ENCODE measurements around the gene XPA. TPM values are rescaled to one million over a fixed set of nuclear protein-coding genes. Genes with fewer than 3 reads are reported as not detected.

Gene XPA
- polyA plus RNA-seq, 1 experiment: 1.4 TPM

DNA sequence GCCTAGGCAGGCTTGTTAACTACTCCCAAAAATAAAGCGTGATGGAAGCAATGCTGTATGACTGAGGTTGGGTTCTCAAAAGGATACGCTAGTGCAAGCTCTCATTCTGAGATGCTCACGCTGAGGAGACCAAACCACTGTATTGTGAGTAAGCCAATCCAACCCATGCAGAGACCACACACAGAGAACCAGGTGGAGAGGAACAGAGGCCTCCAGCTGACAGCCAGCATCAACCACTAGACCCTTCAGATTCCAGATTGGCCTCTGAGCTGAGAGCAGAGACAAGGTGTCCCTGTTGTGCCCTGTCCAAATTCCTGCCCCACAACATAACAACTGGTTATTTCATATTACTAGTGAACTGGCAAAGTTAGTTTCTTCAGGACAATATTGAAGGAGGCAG, 68.5 kb downstream of the XPA start:
- no peak for DNase-seq (ENCODE audit: low read depth)
- Histone ChIP-seq H3K4me3 (ENCODE audit: low read depth, low read length) (no peak overlapping the region), H3K36me3 (ENCODE audit: control insufficient read depth, insufficient read depth, low read length) (no peaks in the 10 kb centered on the region), H3K27me3 (ENCODE audit: control insufficient read depth, insufficient read depth, low read length) (no peaks in the 10 kb centered on the region)
- POLR2A ChIA-PET: no interaction called here
- CTCF ChIA-PET: interaction anchor here (1.2 to 8.0 kb wide), 4 partner anchors 13 to 217 kb away, joined by 3 to 37 read pairs (median 6); partner anchors contain the start of gene TDRD7
- TF ChIP-seq, protein P1, sequence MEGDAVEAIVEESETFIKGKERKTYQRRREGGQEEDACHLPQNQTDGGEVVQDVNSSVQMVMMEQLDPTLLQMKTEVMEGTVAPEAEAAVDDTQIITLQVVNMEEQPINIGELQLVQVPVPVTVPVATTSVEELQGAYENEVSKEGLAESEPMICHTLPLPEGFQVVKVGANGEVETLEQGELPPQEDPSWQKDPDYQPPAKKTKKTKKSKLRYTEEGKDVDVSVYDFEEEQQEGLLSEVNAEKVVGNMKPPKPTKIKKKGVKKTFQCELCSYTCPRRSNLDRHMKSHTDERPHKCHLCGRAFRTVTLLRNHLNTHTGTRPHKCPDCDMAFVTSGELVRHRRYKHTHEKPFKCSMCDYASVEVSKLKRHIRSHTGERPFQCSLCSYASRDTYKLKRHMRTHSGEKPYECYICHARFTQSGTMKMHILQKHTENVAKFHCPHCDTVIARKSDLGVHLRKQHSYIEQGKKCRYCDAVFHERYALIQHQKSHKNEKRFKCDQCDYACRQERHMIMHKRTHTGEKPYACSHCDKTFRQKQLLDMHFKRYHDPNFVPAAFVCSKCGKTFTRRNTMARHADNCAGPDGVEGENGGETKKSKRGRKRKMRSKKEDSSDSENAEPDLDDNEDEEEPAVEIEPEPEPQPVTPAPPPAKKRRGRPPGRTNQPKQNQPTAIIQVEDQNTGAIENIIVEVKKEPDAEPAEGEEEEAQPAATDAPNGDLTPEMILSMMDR (IDR thresholded peaks at IDR 0.05; ENCODE audit: insufficient read depth, low read depth, low read length): no peak

DNA sequence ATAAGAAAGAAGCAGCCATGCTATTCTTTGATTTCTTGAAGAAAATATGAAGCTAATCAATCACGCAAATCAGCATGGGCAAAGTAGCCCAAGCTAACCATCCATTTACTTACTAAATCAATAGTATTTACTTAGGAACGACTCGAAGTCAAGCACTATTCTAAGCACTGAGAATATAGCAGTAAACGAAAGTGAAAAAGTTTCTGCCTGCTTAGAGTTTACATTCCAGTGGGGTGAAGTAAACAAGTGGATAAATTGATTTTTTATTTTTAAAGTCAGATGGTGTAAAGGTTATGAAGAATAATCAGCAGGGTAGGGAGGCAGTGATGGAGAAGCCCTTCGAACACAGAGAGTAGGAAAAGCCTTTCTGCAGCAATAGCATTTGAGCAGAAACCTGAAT, 69.5 kb downstream of the XPA start:
- no peak overlapping the region for H3K4me3 ChIP-seq (ENCODE audit: low read depth, low read length)

DNA sequence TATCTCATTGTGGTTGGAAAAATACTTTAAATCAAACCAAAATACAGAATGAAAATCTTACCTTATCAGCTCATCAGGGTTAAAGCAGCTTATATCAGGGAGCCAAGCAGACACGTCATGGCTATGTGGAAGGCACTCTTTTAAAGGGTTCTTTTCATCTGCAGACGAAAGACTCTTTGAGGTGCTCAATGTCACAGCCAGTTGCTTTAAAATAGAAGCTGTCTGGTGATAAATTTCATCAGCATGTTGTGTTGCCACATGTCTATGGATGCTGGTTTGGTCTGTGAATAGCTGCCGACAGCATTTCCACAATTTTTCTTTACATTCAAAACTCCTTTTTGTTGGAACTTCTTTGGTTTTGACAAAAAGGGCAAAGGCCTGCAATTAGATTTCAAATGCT, 71.5 kb downstream of the XPA start:
- CTCF ChIA-PET: interaction anchor here (0.9 to 1.4 kb wide), 2 partner anchors 27 to 213 kb away, joined by 3 to 5 read pairs; partner anchors contain the start of gene TDRD7
- TF ChIP-seq, protein P1 (IDR thresholded peaks at IDR 0.05; ENCODE audit: insufficient read depth, low read depth, low read length): no peak
- POLR2A ChIA-PET: no interaction called here
- no peaks in the 10 kb centered on the region for H3K27me3 ChIP-seq (ENCODE audit: control insufficient read depth, insufficient read depth, low read length)
- H3K36me3 ChIP-seq (ENCODE audit: control insufficient read depth, insufficient read depth, low read length): no peaks in the 10 kb centered on the region
- DNase-seq (ENCODE audit: low read depth): no peak
- no peak overlapping the region for H3K4me3 ChIP-seq (ENCODE audit: low read depth, low read length)

More for the DNA sequence above, 69.5 kb downstream of the XPA start:
- H3K27me3 ChIP-seq (ENCODE audit: control insufficient read depth, insufficient read depth, low read length): no peaks in the 10 kb centered on the region
- TF ChIP-seq, protein P1 (IDR thresholded peaks at IDR 0.05; ENCODE audit: insufficient read depth, low read depth, low read length): no peak
- POLR2A ChIA-PET: no interaction called here
- DNase-seq (ENCODE audit: low read depth): no peak
- H3K36me3 ChIP-seq (ENCODE audit: control insufficient read depth, insufficient read depth, low read length): no peaks in the 10 kb centered on the region
- CTCF ChIA-PET: interaction anchor here (0.9 to 8.0 kb wide), 3 partner anchors 12 to 216 kb away, joined by 3 to 37 read pairs (median 8); partner anchors contain the start of gene TDRD7

Other genes starting within 250 kb of the XPA start
- 0.06 and 0.15 TPM in 2 replicates for gene TMOD1, start 195.7 kb downstream of the XPA start, polyA plus RNA-seq (2011; rRNA removed)
- 15.4 and 18.4 TPM in 2 replicates for gene TSTD2, start 64.0 kb downstream of the XPA start, polyA plus RNA-seq (2011; rRNA removed)
- gene NCBP1, start 63.5 kb downstream of the XPA start, polyA plus RNA-seq (2011; rRNA removed): 11.0 and 21.8 TPM in 2 replicates
- gene FOXE1, start 155.9 kb upstream of the XPA start, polyA plus RNA-seq (2011; rRNA removed): 4.9 and 5.3 TPM in 2 replicates
- 11.2 and 17.2 TPM in 2 replicates for gene TRMO, start 225.2 kb upstream of the XPA start, polyA plus RNA-seq (2011; rRNA removed)
- gene HEMGN, start 240.8 kb upstream of the XPA start, polyA plus RNA-seq (2011; rRNA removed): not detected in 2 replicates

Data from BJ (cell line).